K562 (cell line): Measurements from ENCODE around the gene CERS4. TPM values are rescaled to one million over a fixed set of nuclear protein-coding genes. Genes with fewer than 3 reads are reported as not detected.
A peak's percentile ranks its signal among the peaks of the same experiment; 100 is the strongest.

Experiments used
- BCOR ChIP-seq: fragments of 450-650 bp; IDR thresholded peaks from 2 replicates; pipeline ENCODE4 v1.6.1; 2016
- BDP1 ChIP-seq: IDR thresholded peaks from 3 replicates; pipeline ENCODE4 v1.6.1; 2011; ENCODE audit not compliant: insufficient read length, insufficient read depth
- ESRRA ChIP-seq: fragments of 450-650 bp; IDR thresholded peaks from 2 replicates; pipeline ENCODE4 v1.6.1; 2014; ENCODE audit warnings: low read depth, mild to moderate bottlenecking, moderate library complexity, borderline replicate concordance
- GABPA ChIP-seq: fragments of 200-800 bp; sonication (Bioruptor generic); conservative IDR thresholded peaks from 2 replicates; pipeline ENCODE4 v1.6.1; 2016; ENCODE audit warnings: low read depth, missing genetic modification characterization, missing compliant biosample characterization
- GABPB1 ChIP-seq: sonication (generic); formaldehyde crosslinking; IDR thresholded peaks from 2 replicates; pipeline ENCODE4 v1.8.0; 2022; ENCODE audit warnings: mild to moderate bottlenecking, missing genetic modification reagents
- HNRNPLL ChIP-seq: fragments of 200-400 bp; formaldehyde crosslinking; IDR thresholded peaks from 2 replicates; pipeline ENCODE4 v1.6.1; 2017; ENCODE audit warnings: low read length, low read depth, mild to moderate bottlenecking; ENCODE audit not compliant: poor library complexity, severe bottlenecking
- L3MBTL2 ChIP-seq: fragments of 450-650 bp; IDR thresholded peaks from 2 replicates; pipeline ENCODE4 v1.6.1; 2016; ENCODE audit warnings: mild to moderate bottlenecking, moderate library complexity
- MEF2D ChIP-seq: conservative IDR thresholded peaks from 2 replicates; pipeline ENCODE4 v1.6.1; 2016; ENCODE audit warnings: low read depth, missing genetic modification characterization, missing compliant biosample characterization
- MTA3 ChIP-seq: fragments of 450-650 bp; formaldehyde crosslinking; IDR thresholded peaks from 2 replicates; pipeline ENCODE4 v1.6.1; 2017; ENCODE audit warnings: mild to moderate bottlenecking, borderline replicate concordance
- POLR2B ChIP-seq: fragments of 450-650 bp; IDR thresholded peaks from 2 replicates; pipeline ENCODE4 v1.6.1; 2018; ENCODE audit warnings: low read depth; ENCODE audit not compliant: partially characterized antibody
- RB1 ChIP-seq: fragments of 450-650 bp; IDR thresholded peaks from 2 replicates; pipeline ENCODE4 v1.6.1; 2017; ENCODE audit warnings: low read depth, mild to moderate bottlenecking
- RCOR1 ChIP-seq, 2 experiments: IDR thresholded peaks; 2 replicates each; pipeline ENCODE4 v1.6.1; 2012; ENCODE audit warnings: low read depth in 2 of 2, low read length in 2 of 2, borderline replicate concordance in 1 of 2, improper control_type of control experiment in 1 of 2
- SMC3 ChIP-seq: conservative IDR thresholded peaks from 2 replicates; pipeline ENCODE4 v1.6.1; 2011; ENCODE audit warnings: low read depth, low read length, improper control_type of control experiment; ENCODE audit not compliant: insufficient read depth
- SP1 ChIP-seq: sonication (generic); formaldehyde crosslinking; IDR thresholded peaks from 2 replicates; pipeline ENCODE4 v1.8.1; 2022; ENCODE audit warnings: mild to moderate bottlenecking, missing genetic modification reagents
- ZBED1 ChIP-seq: IDR thresholded peaks from 2 replicates; pipeline ENCODE4 v1.6.1; 2014
- ZFP91 ChIP-seq: sonication (generic); formaldehyde crosslinking; IDR thresholded peaks from 2 replicates; pipeline ENCODE4 v1.8.0; 2022; ENCODE audit warnings: mild to moderate bottlenecking, missing genetic modification reagents
- ZFPM2 ChIP-seq: fragments of 250-450 bp; sonication (Bioruptor Pico); IDR thresholded peaks from 2 replicates; pipeline ENCODE4 v1.5.1; 2022; ENCODE audit warnings: mild to moderate bottlenecking
- ZNF263 ChIP-seq: sonication (generic); formaldehyde crosslinking; IDR thresholded peaks from 2 replicates; pipeline ENCODE4 v1.8.0; 2022; ENCODE audit warnings: mild to moderate bottlenecking, missing genetic modification reagents, borderline replicate concordance
- ZNF354B ChIP-seq: fragments of 250-450 bp; sonication (Bioruptor Pico); IDR thresholded peaks from 2 replicates; pipeline ENCODE4 v1.4.0; 2020
- ZNF639 ChIP-seq, 2 experiments: fragments of 200-800 bp in 1 of 2; sonication (Bioruptor generic) in 1 of 2; sonication (generic) in 1 of 2; formaldehyde crosslinking in 1 of 2; IDR thresholded peaks in 1 of 2; conservative IDR thresholded peaks in 1 of 2; 2 replicates each; pipeline versions ENCODE4 v1.5.0 to v1.6.1; 2016 to 2020; ENCODE audit warnings: missing compliant biosample characterization in 1 of 2, missing genetic modification characterization in 1 of 2, missing genetic modification reagents in 1 of 2
- polyA plus RNA-seq, 8 experiments: library from polyadenylated mRNA; depleted of rRNA in 4 of 8; stranded (reverse) in 5 of 8; unstranded in 3 of 8; fragments of >200 nt; fragmentation: Nextera tagmentation in 2 of 8; fragmentation: Illumina TruSeq in 1 of 8; extraction: Ambion mirVana in 2 of 8; extraction: Trizol in 1 of 8; gene quantifications; 2 replicates each; pipeline versions ENCODE4 v1.2.1 to v1.2.3, GENCODE V29; 2011 to 2014; ENCODE audit warnings: inconsistent platforms in 1 of 8, missing spikeins in 1 of 8
- total RNA-seq, 7 experiments: library from RNA; depleted of rRNA in 6 of 7; stranded (reverse); fragments of >200 nt in 6 of 7; fragmentation: Illumina TruSeq in 2 of 7; extraction: Trizol in 2 of 7; gene quantifications; 2 replicates each; pipeline versions ENCODE4 v1.2.1 to v1.2.3, GENCODE V29; 2011 to 2021; ENCODE audit warnings: low replicate concordance in 1 of 7
- TF ChIP-seq, protein P1 (sequence below): fragments of 450-650 bp; IDR thresholded peaks from 2 replicates; pipeline ENCODE4 v1.6.1; 2016; ENCODE audit warnings: antibody characterized with exemption
- TF ChIP-seq, protein P2 (sequence below): IDR thresholded peaks from 2 replicates; pipeline ENCODE4 v1.6.1; 2016; ENCODE audit warnings: missing genetic modification characterization, missing compliant biosample characterization

The CERS4 gene
- total and polyA plus RNA-seq, 9 of the 15 experiments (the other 6 are each of a cell fraction or from before 2014, with no cell fraction given): 0.14 to 4.4 (median 2.9) TPM; not detected in 1

- no peak for TF ChIP-seq L3MBTL2
- TF ChIP-seq GABPB1 (CRISPR knock-in tag): peak; percentile 33; the same call in 1 of the 2 replicates
- TF ChIP-seq ZNF639 (CRISPR knock-in tag; conservative IDR thresholded peaks at IDR 0.05 in 1 of 2, IDR thresholded peaks at IDR 0.05 in 1 of 2): no peak
- TF ChIP-seq, protein P1, sequence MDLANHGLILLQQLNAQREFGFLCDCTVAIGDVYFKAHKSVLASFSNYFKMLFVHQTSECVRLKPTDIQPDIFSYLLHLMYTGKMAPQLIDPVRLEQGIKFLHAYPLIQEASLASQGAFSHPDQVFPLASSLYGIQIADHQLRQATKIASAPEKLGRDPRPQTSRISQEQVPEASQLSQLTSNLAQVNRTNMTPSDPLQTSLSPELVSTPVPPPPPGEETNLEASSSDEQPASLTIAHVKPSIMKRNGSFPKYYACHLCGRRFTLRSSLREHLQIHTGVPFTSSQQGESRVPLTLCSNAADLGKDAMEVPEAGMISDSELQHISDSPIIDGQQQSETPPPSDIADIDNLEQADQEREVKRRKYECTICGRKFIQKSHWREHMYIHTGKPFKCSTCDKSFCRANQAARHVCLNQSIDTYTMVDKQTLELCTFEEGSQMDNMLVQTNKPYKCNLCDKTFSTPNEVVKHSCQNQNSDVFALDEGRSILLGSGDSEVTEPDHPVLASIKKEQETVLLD: no peak
- 0 out of 2 replicates have a peak, but pooled peaks have one; percentile 49 for TF ChIP-seq MTA3
- TF ChIP-seq ZFPM2 (CRISPR knock-in tag): no peak
- TF ChIP-seq RCOR1 (IDR thresholded peaks at IDR 0.05; ENCODE audit: borderline replicate concordance in 1 of 2, low read depth in 2 of 2, low read length in 2 of 2): peak; percentile 10 to 63; a peak in 1 of 4 replicates
- no peak for TF ChIP-seq HNRNPLL
- no peak for TF ChIP-seq GABPA
- TF ChIP-seq BCOR: peak; percentile 81
- no peak; the same call in 1 of the 2 replicates for TF ChIP-seq ZNF263 (CRISPR knock-in tag)
- no peak for TF ChIP-seq ZNF354B (CRISPR knock-in tag)
- peak; percentile 79; the same call in 1 of the 2 replicates for TF ChIP-seq RB1
- peak; percentile 99 for TF ChIP-seq SMC3
- 0 out of 2 replicates have a peak, but pooled peaks have one; percentile 16 for TF ChIP-seq ESRRA
- no peak for TF ChIP-seq BDP1
- TF ChIP-seq ZBED1: no peak
- no peak for TF ChIP-seq ZFP91 (CRISPR knock-in tag)
- TF ChIP-seq SP1 (CRISPR knock-in tag): 0 out of 2 replicates have a peak, but pooled peaks have one; percentile 40
- TF ChIP-seq POLR2B: no peak
- TF ChIP-seq, protein P2, sequence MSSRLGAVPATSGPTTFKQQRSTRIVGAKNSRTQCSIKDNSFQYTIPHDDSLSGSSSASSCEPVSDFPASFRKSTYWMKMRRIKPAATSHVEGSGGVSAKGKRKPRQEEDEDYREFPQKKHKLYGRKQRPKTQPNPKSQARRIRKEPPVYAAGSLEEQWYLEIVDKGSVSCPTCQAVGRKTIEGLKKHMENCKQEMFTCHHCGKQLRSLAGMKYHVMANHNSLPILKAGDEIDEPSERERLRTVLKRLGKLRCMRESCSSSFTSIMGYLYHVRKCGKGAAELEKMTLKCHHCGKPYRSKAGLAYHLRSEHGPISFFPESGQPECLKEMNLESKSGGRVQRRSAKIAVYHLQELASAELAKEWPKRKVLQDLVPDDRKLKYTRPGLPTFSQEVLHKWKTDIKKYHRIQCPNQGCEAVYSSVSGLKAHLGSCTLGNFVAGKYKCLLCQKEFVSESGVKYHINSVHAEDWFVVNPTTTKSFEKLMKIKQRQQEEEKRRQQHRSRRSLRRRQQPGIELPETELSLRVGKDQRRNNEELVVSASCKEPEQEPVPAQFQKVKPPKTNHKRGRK (tag): no peak
- TF ChIP-seq MEF2D: no peak
These were observed 43.9 kb downstream of the CERS4 start (continued) for GRCh38 chr19:8252922-8253589.
